Mesothelial cell of epicardium (in vitro differentiated cells): ENCODE measurements around the gene TMEM35B. TPM values are rescaled to one million over a fixed set of nuclear protein-coding genes. Genes with fewer than 3 reads are reported as not detected.
"Not testable (repeated sequence)": the region's sequence is repeated elsewhere in the genome, so short reads cannot be mapped to it uniquely, and the experiment has no call there.

Experiments
- DNase-seq, 2 experiments: peaks; one replicate each; pipeline ENCODE4 v3.0.0; 2021; ENCODE audit warnings: low spot score in 2 of 2; ENCODE audit not compliant: unreplicated experiment in 2 of 2
- H3K27ac Mint-ChIP-seq: 2 replicates; pipeline ENCODE4 v1.8.0; 2021; ENCODE audit warnings: mixed read lengths
- H3K27me3 Mint-ChIP-seq: 2 replicates; pipeline ENCODE4 v1.8.0; 2021; ENCODE audit warnings: low read depth, mixed read lengths
- H3K36me3 Mint-ChIP-seq: 2 replicates; pipeline ENCODE4 v1.8.0; 2021; ENCODE audit warnings: mixed read lengths
- H3K4me1 Mint-ChIP-seq: 2 replicates; pipeline ENCODE4 v1.8.0; 2021; ENCODE audit warnings: mixed read lengths
- H3K4me3 Mint-ChIP-seq: 2 replicates; pipeline ENCODE4 v1.8.0; 2021; ENCODE audit warnings: mild to moderate bottlenecking, moderate library complexity, mixed read lengths
- H3K9me3 Mint-ChIP-seq: 2 replicates; pipeline ENCODE4 v1.8.0; 2021; ENCODE audit warnings: mixed read lengths
- total RNA-seq: library from RNA; stranded (reverse); gene quantifications from 3 replicates; pipeline ENCODE4 v1.2.1, GENCODE V29; 2021
- TF ChIP-seq, protein P1 (sequence below): fragments of 200-600 bp; sonication (generic); IDR thresholded peaks from one replicate; pipeline ENCODE4 v1.5.0; 2021; ENCODE audit warnings: antibody characterized with exemption; ENCODE audit not compliant: unreplicated experiment

The TMEM35B gene
- total RNA-seq, 1 donor from 2014 or later = 13.9 TPM

DNA sequence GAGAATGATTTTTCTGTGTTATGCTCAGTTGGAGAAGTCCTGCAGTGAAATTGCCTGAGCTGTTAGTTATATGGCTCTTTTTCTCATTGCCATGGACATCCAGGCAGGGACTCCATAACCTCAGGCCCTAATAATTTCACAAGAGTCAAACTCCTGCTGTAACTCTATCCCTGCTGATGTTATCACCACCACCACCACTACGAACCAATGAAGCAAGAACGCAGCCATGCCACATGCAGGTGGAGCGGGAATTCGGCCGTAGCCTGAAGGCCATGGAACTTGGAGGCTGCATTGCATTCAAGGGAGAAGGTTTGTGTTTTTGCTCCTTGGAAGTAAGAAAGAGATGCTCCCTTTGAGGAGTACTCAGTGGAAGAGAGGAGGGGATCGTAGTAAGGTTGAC lies 38.9 kb downstream of the TMEM35B start:
- no peak overlapping the region for H3K4me3 Mint-ChIP-seq
- no peak for DNase-seq
- H3K27ac Mint-ChIP-seq = no peak overlapping the region
- peaks cover 12% of the 10 kb centered on the region for H3K9me3 Mint-ChIP-seq
- TF ChIP-seq, protein P1, sequence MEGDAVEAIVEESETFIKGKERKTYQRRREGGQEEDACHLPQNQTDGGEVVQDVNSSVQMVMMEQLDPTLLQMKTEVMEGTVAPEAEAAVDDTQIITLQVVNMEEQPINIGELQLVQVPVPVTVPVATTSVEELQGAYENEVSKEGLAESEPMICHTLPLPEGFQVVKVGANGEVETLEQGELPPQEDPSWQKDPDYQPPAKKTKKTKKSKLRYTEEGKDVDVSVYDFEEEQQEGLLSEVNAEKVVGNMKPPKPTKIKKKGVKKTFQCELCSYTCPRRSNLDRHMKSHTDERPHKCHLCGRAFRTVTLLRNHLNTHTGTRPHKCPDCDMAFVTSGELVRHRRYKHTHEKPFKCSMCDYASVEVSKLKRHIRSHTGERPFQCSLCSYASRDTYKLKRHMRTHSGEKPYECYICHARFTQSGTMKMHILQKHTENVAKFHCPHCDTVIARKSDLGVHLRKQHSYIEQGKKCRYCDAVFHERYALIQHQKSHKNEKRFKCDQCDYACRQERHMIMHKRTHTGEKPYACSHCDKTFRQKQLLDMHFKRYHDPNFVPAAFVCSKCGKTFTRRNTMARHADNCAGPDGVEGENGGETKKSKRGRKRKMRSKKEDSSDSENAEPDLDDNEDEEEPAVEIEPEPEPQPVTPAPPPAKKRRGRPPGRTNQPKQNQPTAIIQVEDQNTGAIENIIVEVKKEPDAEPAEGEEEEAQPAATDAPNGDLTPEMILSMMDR = no peak
- peaks cover 3% of the 10 kb centered on the region for H3K36me3 Mint-ChIP-seq
- H3K27me3 Mint-ChIP-seq = peaks cover 44% of the 10 kb centered on the region
- no peaks in the 10 kb centered on the region for H3K4me1 Mint-ChIP-seq

DNA sequence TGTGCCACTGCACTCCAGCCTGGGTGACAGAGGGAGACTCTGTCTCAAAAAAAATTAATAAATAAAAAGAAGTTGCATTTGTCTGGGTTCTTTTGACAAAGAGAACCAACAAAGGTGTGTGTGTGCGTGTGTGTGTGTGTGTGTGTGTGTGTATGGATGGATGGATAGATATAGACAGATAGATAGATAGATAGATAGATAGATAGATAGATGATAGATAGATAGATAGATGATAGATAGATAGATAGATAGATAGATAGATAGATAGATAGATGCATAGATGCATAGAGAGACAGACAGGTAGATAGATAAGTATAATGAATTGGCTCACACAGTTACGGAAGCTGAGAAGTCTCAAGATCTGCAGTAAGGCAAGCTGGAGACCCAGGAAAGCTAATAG lies 43.3 kb downstream of the TMEM35B start:
- not testable (repeated sequence) for DNase-seq, H3K4me3 Mint-ChIP-seq, H3K9me3 Mint-ChIP-seq, H3K27ac Mint-ChIP-seq, H3K4me1 Mint-ChIP-seq, H3K36me3 Mint-ChIP-seq
- H3K27me3 Mint-ChIP-seq = peaks cover 58% of the 10 kb centered on the region

Other genes with a start within 250 kb of the TMEM35B start
- 0.27 to 0.44 TPM (median 0.38 TPM) in 3 replicates for gene GJB5, start 230.3 kb downstream of the TMEM35B start, total RNA-seq
- not detected in 3 replicates for gene GJB4, start 225.6 kb downstream of the TMEM35B start, total RNA-seq
- gene GJB3, start 204.1 kb downstream of the TMEM35B start, total RNA-seq = 0.14 TPM in 1 of 3 replicates, not detected in the others
- not detected in 3 replicates for gene GJA4, start 192.3 kb downstream of the TMEM35B start, total RNA-seq
- gene SMIM12, start 125.6 kb downstream of the TMEM35B start, total RNA-seq = 24.3 to 27.4 TPM (median 24.6 TPM) in 3 replicates
- 0.23 to 0.44 TPM (median 0.27 TPM) in 3 replicates for gene DLGAP3, start 55.7 kb downstream of the TMEM35B start, total RNA-seq
- 18.5 to 20.1 TPM (median 18.7 TPM) in 3 replicates for gene ZMYM6, start 46.6 kb upstream of the TMEM35B start, total RNA-seq
- 24.1 to 25.1 TPM (median 24.2 TPM) in 3 replicates for gene ZMYM1, start 94.0 kb upstream of the TMEM35B start, total RNA-seq
- 783 to 793 TPM (median 785 TPM) in 3 replicates for gene SFPQ, start 207.8 kb upstream of the TMEM35B start, total RNA-seq